ENCODE results near the gene AFG3L2.

The AFG3L2 gene

DNA sequence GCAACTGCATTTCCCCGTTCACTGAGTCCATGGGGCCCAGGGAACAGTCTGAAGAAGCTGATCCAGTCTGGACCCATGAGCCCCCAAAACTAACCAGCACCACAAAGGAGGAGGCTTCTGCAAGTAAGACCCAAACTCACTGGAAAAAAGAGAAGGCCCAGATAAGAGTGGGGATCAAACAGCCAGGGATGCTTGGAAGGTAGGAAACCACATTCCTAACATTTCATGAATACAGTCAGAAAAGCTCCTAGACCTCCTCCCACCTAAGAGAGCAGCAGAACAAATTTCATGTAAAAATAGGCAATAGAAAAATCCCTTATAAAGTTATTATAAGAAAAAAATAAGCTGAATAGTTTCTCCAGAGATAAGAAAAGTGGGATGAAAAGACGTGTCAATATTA, 38.6 kb downstream of the AFG3L2 start:
- CTCF ChIA-PET: interaction anchor here (1.2 to 2.7 kb wide), 2 partner anchors 11 to 20 kb away, joined by 3 to 13 read pairs; no protein-coding TSS in a partner anchor
- no peak for DNase-seq (ENCODE audit: extremely low spot score)
- TF ChIP-seq, protein P1, sequence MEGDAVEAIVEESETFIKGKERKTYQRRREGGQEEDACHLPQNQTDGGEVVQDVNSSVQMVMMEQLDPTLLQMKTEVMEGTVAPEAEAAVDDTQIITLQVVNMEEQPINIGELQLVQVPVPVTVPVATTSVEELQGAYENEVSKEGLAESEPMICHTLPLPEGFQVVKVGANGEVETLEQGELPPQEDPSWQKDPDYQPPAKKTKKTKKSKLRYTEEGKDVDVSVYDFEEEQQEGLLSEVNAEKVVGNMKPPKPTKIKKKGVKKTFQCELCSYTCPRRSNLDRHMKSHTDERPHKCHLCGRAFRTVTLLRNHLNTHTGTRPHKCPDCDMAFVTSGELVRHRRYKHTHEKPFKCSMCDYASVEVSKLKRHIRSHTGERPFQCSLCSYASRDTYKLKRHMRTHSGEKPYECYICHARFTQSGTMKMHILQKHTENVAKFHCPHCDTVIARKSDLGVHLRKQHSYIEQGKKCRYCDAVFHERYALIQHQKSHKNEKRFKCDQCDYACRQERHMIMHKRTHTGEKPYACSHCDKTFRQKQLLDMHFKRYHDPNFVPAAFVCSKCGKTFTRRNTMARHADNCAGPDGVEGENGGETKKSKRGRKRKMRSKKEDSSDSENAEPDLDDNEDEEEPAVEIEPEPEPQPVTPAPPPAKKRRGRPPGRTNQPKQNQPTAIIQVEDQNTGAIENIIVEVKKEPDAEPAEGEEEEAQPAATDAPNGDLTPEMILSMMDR (IDR thresholded peaks at IDR 0.05; ENCODE audit: control extremely low read depth, extremely low read depth, low read depth, missing control alignments): no peak
- POLR2A ChIA-PET: no interaction called here

DNA sequence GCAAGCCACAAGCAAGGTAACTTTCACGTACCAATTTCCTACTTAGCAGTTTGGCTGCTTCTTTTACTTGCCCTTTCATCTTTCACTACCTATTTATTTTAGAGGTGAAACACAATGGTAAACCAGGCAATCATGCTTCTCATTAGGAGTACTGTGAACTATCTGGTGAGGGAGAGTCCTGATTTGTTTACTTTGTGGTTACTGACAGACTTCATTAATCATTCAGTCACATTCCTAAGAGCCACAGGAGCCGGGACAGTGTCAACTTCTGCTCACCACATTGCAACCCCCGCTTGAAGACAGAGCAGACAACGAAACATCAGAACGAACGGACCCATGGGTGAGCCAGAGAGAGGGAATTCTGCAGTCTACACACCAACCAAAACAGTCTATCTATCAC, 40.1 kb downstream of the AFG3L2 start:
- POLR2A ChIA-PET: no interaction called here
- TF ChIP-seq, protein P1 (IDR thresholded peaks at IDR 0.05; ENCODE audit: control extremely low read depth, extremely low read depth, low read depth, missing control alignments): no peak
- CTCF ChIA-PET: interaction anchor here (2.5 kb wide), 2 partner anchors 9 to 11 kb away, joined by 5 to 14 read pairs; no protein-coding TSS in a partner anchor
- no peak for DNase-seq (ENCODE audit: extremely low spot score)

DNA sequence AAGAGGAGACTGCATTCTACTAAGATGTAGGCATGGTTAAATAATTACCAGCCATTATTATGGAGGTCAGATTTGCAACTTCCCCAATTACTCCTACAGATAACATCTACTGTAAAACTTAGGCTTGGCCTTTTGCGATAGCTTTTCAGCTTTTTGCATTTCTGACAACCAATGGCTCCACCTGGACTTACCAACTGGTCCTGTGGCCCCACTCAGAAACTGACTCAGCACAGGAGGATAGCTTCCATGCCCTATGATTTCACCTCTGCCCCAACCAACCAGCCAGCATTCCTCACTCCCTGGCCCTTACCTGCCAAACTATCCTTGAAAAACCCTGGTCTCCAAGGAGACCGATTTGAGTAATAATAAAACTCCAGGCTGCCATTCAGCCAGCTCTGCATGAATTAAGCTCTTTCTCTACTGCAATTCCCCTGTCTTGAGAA, 40.8 kb downstream of the AFG3L2 start:
- POLR2A ChIA-PET: no interaction called here
- CTCF ChIA-PET: interaction anchor here (1.2 to 2.5 kb wide), 4 partner anchors 8 to 37 kb away, joined by 3 to 14 read pairs (median 4); no protein-coding TSS in a partner anchor
- TF ChIP-seq, protein P1 (IDR thresholded peaks at IDR 0.05; ENCODE audit: control extremely low read depth, extremely low read depth, low read depth, missing control alignments): no peak
- no peak for DNase-seq (ENCODE audit: extremely low spot score)

GRCh38 chr18:12335503-12335902, 41.5 kb downstream of the AFG3L2 start:
- TF ChIP-seq, protein P1 (IDR thresholded peaks at IDR 0.05; ENCODE audit: control extremely low read depth, extremely low read depth, low read depth, missing control alignments): no peak
- CTCF ChIA-PET: interaction anchor here (1.2 to 2.5 kb wide), 6 partner anchors 8 to 56 kb away, joined by 3 to 14 read pairs (median 4); no protein-coding TSS in a partner anchor
- DNase-seq (ENCODE audit: extremely low spot score): no peak
- POLR2A ChIA-PET: no interaction called here

DNA sequence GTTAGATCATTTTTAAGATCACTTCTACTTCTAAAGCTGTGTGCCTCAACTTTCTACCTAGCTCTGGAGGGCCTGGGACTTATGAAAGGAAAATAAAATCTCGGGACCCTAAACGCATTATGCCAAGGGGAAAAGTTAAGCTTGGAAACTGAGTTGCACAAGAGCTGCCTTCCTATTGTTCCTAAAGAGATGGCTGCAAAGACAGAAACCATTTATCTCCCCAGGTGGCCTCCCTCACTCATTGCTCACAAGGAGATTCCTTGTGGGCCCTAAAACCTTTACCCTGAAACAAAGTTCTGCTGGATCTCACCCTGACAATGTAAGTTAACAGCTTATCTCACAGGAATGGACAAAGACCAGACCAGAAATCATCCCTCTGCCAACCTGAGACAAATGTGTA, 42.2 kb downstream of the AFG3L2 start:
- TF ChIP-seq, protein P1 (IDR thresholded peaks at IDR 0.05; ENCODE audit: control extremely low read depth, extremely low read depth, low read depth, missing control alignments): no peak
- CTCF ChIA-PET: interaction anchor here (1.2 to 2.5 kb wide), 7 partner anchors 13 to 56 kb away, joined by 3 to 5 read pairs (median 4); no protein-coding TSS in a partner anchor
- no peak for DNase-seq (ENCODE audit: extremely low spot score)
- POLR2A ChIA-PET: no interaction called here

DNA sequence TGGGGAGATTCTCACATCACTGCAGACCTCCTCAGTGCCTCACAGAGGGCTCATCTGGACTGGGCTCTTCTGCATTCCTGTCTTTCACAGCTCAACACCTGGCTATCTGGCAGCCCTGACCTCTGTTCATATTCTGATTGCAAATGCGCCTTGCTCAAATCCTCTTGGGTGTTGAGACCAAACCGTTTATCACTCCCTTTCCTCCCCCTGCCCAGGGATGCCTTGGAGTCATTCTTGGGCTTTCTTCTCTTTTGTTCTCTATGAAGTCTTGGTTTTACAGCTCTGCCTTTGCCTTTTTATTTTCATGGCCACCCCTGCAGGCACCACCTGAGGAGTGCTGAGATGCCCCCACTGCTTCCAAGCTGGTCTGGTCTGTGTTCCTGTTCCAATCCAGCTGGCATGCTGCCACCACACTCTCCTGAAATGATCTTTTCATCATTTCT, 42.6 kb downstream of the AFG3L2 start:
- ChIA-PET CTCF (interaction anchor here (1.2 to 1.7 kb wide), 4 partner anchors 14 to 57 kb away, joined by 3 to 4 read pairs (median 4); no protein-coding TSS in a partner anchor), POLR2A (no interaction called here)
- TF ChIP-seq, protein P1 (IDR thresholded peaks at IDR 0.05; ENCODE audit: control extremely low read depth, extremely low read depth, low read depth, missing control alignments): no peak
- no peak for DNase-seq (ENCODE audit: extremely low spot score)

Data from GM10248 (cell line).